ENCODE data around the gene KPNB1. TPM values are rescaled to one million over a fixed set of nuclear protein-coding genes. Genes with fewer than 3 reads are reported as not detected.

The KPNB1 gene
- polyA plus RNA-seq, 12 donors: 81.8 to 666 (median 173) TPM

- DNase-seq: no peak
Observed at GRCh38 chr17:47726796-47727703, 77.3 kb downstream of the KPNB1 start.

GRCh38 chr17:47727704-47728036 lies 78.0 kb downstream of the KPNB1 start:
- DNase-seq: no peak

GRCh38 chr17:47728214-47728877 lies 78.6 kb downstream of the KPNB1 start:
- DNase-seq: no peak

GRCh38 chr17:47729476-47729875 lies 79.8 kb downstream of the KPNB1 start:
- no peak for DNase-seq

- DNase-seq: no peak
Observed at GRCh38 chr17:47730681-47731080, 81.0 kb downstream of the KPNB1 start.

- no peak for DNase-seq
Observed at GRCh38 chr17:47731396-47731795, 81.7 kb downstream of the KPNB1 start.

- DNase-seq: no peak
Observed at GRCh38 chr17:47732399-47733046, 82.8 kb downstream of the KPNB1 start.

- peak; percentile 26 for DNase-seq
Observed at GRCh38 chr17:47733047-47733673, 83.4 kb downstream of the KPNB1 start, which contains the start of gene TBX21. Gene TBX21, plus strand, starts transcription at chr17:47733236. Its CDS starts 219 bp downstream, at chr17:47733455.

- DNase-seq: no peak
Observed at GRCh38 chr17:47733674-47734410, 84.1 kb downstream of the KPNB1 start.

- no peak for DNase-seq
Observed at GRCh38 chr17:47735139-47735464, 85.4 kb downstream of the KPNB1 start.

Other genes starting within 250 kb of the KPNB1 start
- 100 to 1,000 TPM in 11 of 12 donors, not detected in 1; 120 to 210 (median 135) TPM for gene NPEPPS, start 118.8 kb upstream of the KPNB1 start, polyA plus RNA-seq (ENCODE audit: insufficient read length in 12 of 12)
- gene TBKBP1, start 44.2 kb downstream of the KPNB1 start, polyA plus RNA-seq (ENCODE audit: insufficient read length in 12 of 12): 10 to 100 TPM in 11 of 12 donors, not detected in 1; 22.7 to 38.1 (median 28.5) TPM
- gene TBX21, start 83.3 kb downstream of the KPNB1 start, polyA plus RNA-seq (ENCODE audit: insufficient read length in 12 of 12): under 1 TPM in 9 of 12 donors, not detected in 3; 0.07 to 0.40 (median 0.15) TPM
- gene OSBPL7, start 171.9 kb downstream of the KPNB1 start, polyA plus RNA-seq (ENCODE audit: insufficient read length in 12 of 12): 10 to 100 TPM in 8 of 12 donors, 1 to 10 TPM in 3, not detected in 1; 6.9 to 18.8 (median 13.6) TPM
- gene MRPL10, start 181.6 kb downstream of the KPNB1 start, polyA plus RNA-seq (ENCODE audit: insufficient read length in 12 of 12): 10 to 100 TPM in 11 of 12 donors, not detected in 1; 38.6 to 66.4 (median 51.1) TPM
- 1 to 10 TPM in 5 of 12 donors, under 1 TPM in 5, not detected in 2; 0.57 to 1.8 (median 1.0) TPM for gene LRRC46, start 181.8 kb downstream of the KPNB1 start, polyA plus RNA-seq (ENCODE audit: insufficient read length in 12 of 12)
- 10 to 100 TPM in 11 of 12 donors, not detected in 1; 15.6 to 45.1 (median 23.2) TPM for gene SCRN2, start 191.4 kb downstream of the KPNB1 start, polyA plus RNA-seq (ENCODE audit: insufficient read length in 12 of 12)
- 1 to 10 TPM in 7 of 12 donors, under 1 TPM in 4, not detected in 1; 0.61 to 8.9 (median 1.5) TPM for gene SP6, start 201.2 kb downstream of the KPNB1 start, polyA plus RNA-seq (ENCODE audit: insufficient read length in 12 of 12)
- gene SP2, start 246.3 kb downstream of the KPNB1 start, polyA plus RNA-seq (ENCODE audit: insufficient read length in 12 of 12): 10 to 100 TPM in 11 of 12 donors, not detected in 1; 12.8 to 39.2 (median 15.4) TPM